ENCODE data around the gene HIGD1A. TPM values are rescaled to one million over a fixed set of nuclear protein-coding genes. Genes with fewer than 3 reads are reported as not detected.

Gene HIGD1A
- total RNA-seq, 1 donor from 2014 or later, result 150 TPM

Other genes with a start within 250 kb of the HIGD1A start
- 36.7 and 37.4 TPM in 2 replicates for gene SEC22C, start 222.5 kb downstream of the HIGD1A start, total RNA-seq
- 22.8 and 26.1 TPM in 2 replicates for gene SS18L2, start 213.6 kb downstream of the HIGD1A start, total RNA-seq
- 58.9 and 70.3 TPM in 2 replicates for gene NKTR, start 203.8 kb downstream of the HIGD1A start, total RNA-seq
- gene ZBTB47, start 150.8 kb downstream of the HIGD1A start, total RNA-seq, result 9.3 and 10.2 TPM in 2 replicates
- not detected in 2 replicates for gene KLHL40, start 119.0 kb downstream of the HIGD1A start, total RNA-seq
- gene HHATL, start 101.7 kb downstream of the HIGD1A start, total RNA-seq, result not detected in 2 replicates
- 0.84 and 1.3 TPM in 2 replicates for gene CCDC13, start 31.2 kb downstream of the HIGD1A start, total RNA-seq
- 1.7 and 2.1 TPM in 2 replicates for gene ACKR2, start 5.0 kb upstream of the HIGD1A start, total RNA-seq
- gene CYP8B1, start 71.4 kb upstream of the HIGD1A start, total RNA-seq, result not detected in 2 replicates
- gene ZNF662, start 101.7 kb upstream of the HIGD1A start, total RNA-seq, result 0.23 and 0.53 TPM in 2 replicates
- 0.09 TPM in 1 of 2 replicates, not detected in the other for gene GASK1A, start 174.8 kb upstream of the HIGD1A start, total RNA-seq